Measurements from ENCODE around the gene THOC5.

THOC5 gene

GRCh38 chr22:29523761-29524160 is 29.8 kb downstream of the THOC5 start:
- TF ChIP-seq, protein P1, sequence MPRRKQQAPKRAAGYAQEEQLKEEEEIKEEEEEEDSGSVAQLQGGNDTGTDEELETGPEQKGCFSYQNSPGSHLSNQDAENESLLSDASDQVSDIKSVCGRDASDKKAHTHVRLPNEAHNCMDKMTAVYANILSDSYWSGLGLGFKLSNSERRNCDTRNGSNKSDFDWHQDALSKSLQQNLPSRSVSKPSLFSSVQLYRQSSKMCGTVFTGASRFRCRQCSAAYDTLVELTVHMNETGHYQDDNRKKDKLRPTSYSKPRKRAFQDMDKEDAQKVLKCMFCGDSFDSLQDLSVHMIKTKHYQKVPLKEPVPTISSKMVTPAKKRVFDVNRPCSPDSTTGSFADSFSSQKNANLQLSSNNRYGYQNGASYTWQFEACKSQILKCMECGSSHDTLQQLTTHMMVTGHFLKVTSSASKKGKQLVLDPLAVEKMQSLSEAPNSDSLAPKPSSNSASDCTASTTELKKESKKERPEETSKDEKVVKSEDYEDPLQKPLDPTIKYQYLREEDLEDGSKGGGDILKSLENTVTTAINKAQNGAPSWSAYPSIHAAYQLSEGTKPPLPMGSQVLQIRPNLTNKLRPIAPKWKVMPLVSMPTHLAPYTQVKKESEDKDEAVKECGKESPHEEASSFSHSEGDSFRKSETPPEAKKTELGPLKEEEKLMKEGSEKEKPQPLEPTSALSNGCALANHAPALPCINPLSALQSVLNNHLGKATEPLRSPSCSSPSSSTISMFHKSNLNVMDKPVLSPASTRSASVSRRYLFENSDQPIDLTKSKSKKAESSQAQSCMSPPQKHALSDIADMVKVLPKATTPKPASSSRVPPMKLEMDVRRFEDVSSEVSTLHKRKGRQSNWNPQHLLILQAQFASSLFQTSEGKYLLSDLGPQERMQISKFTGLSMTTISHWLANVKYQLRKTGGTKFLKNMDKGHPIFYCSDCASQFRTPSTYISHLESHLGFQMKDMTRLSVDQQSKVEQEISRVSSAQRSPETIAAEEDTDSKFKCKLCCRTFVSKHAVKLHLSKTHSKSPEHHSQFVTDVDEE (CRISPR knock-in tag; IDR thresholded peaks at IDR 0.05), result no peak
- no peak for TF ChIP-seq ZC3H10 (CRISPR knock-in tag; IDR thresholded peaks at IDR 0.05)
- TF ChIP-seq, protein P2, sequence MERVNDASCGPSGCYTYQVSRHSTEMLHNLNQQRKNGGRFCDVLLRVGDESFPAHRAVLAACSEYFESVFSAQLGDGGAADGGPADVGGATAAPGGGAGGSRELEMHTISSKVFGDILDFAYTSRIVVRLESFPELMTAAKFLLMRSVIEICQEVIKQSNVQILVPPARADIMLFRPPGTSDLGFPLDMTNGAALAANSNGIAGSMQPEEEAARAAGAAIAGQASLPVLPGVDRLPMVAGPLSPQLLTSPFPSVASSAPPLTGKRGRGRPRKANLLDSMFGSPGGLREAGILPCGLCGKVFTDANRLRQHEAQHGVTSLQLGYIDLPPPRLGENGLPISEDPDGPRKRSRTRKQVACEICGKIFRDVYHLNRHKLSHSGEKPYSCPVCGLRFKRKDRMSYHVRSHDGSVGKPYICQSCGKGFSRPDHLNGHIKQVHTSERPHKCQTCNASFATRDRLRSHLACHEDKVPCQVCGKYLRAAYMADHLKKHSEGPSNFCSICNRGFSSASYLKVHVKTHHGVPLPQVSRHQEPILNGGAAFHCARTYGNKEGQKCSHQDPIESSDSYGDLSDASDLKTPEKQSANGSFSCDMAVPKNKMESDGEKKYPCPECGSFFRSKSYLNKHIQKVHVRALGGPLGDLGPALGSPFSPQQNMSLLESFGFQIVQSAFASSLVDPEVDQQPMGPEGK (CRISPR knock-in tag; IDR thresholded peaks at IDR 0.05; ENCODE audit: borderline replicate concordance), result no peak
- TF ChIP-seq, protein P3, sequence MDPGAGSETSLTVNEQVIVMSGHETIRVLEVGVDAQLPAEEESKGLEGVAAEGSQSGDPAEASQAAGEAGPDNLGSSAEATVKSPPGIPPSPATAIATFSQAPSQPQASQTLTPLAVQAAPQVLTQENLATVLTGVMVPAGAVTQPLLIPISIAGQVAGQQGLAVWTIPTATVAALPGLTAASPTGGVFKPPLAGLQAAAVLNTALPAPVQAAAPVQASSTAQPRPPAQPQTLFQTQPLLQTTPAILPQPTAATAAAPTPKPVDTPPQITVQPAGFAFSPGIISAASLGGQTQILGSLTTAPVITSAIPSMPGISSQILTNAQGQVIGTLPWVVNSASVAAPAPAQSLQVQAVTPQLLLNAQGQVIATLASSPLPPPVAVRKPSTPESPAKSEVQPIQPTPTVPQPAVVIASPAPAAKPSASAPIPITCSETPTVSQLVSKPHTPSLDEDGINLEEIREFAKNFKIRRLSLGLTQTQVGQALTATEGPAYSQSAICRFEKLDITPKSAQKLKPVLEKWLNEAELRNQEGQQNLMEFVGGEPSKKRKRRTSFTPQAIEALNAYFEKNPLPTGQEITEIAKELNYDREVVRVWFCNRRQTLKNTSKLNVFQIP (CRISPR knock-in tag; IDR thresholded peaks at IDR 0.05; ENCODE audit: borderline replicate concordance, low read depth), result no peak
- TF ChIP-seq TOX (CRISPR knock-in tag; IDR thresholded peaks at IDR 0.05; ENCODE audit: borderline replicate concordance), result no peak
- no peak for TF ChIP-seq CSRNP3 (CRISPR knock-in tag; IDR thresholded peaks at IDR 0.05)
- no peak for TF ChIP-seq GLIS3 (CRISPR knock-in tag; IDR thresholded peaks at IDR 0.05)
- no peak for ATAC-seq

DNA sequence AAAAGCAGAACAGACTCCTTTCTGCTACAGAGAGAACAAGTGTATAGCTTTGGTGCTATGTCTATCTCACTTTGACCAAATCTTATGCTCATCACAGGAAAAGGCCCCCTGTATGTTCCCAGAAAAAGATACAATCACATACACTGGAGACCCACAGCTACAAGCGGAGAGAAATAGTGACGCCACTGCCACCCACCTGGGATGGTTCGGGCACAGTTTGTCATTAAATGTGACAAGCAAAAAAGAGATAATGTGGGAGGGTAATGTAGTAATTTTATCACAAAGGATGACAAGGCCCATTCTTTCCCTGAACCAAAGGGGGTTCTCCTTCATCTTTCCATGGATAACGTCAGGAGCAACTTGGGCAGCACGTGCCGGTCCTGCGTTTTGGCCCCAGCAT is 32.0 kb downstream of the THOC5 start:
- ATAC-seq, result no peak
- no peak for TF ChIP-seq OSR1 (CRISPR knock-in tag; IDR thresholded peaks at IDR 0.05)
- TF ChIP-seq, protein P3 (CRISPR knock-in tag; IDR thresholded peaks at IDR 0.05; ENCODE audit: borderline replicate concordance, low read depth), result no peak
- no peak for TF ChIP-seq ZNF565 (CRISPR knock-in tag; conservative IDR thresholded peaks at IDR 0.05; ENCODE audit: low read depth)
- TF ChIP-seq CSRNP3 (CRISPR knock-in tag; IDR thresholded peaks at IDR 0.05), result no peak
- TF ChIP-seq, protein P4, sequence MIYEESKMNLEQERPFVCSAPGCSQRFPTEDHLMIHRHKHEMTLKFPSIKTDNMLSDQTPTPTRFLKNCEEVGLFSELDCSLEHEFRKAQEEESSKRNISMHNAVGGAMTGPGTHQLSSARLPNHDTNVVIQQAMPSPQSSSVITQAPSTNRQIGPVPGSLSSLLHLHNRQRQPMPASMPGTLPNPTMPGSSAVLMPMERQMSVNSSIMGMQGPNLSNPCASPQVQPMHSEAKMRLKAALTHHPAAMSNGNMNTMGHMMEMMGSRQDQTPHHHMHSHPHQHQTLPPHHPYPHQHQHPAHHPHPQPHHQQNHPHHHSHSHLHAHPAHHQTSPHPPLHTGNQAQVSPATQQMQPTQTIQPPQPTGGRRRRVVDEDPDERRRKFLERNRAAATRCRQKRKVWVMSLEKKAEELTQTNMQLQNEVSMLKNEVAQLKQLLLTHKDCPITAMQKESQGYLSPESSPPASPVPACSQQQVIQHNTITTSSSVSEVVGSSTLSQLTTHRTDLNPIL (CRISPR knock-in tag; IDR thresholded peaks at IDR 0.05; ENCODE audit: low read depth), result no peak
- no peak for TF ChIP-seq SNAI2 (CRISPR knock-in tag; IDR thresholded peaks at IDR 0.05)
- TF ChIP-seq PPARA (CRISPR knock-in tag; IDR thresholded peaks at IDR 0.05; ENCODE audit: borderline replicate concordance), result no peak
- TF ChIP-seq, protein P1 (CRISPR knock-in tag; IDR thresholded peaks at IDR 0.05), result no peak
- no peak for TF ChIP-seq ZC3H10 (CRISPR knock-in tag; IDR thresholded peaks at IDR 0.05)
- no peak for TF ChIP-seq ZNF70 (CRISPR knock-in tag; IDR thresholded peaks at IDR 0.05)
